Middle frontal gyrus (tissue), 1 donor: ENCODE data around the gene PERM1.
"Not testable (repeated sequence)": the region's sequence is repeated elsewhere in the genome, so short reads cannot be mapped to it uniquely, and the experiment has no call there.

Source experiments
- DNase-seq: peaks from one replicate; pipeline ENCODE4 v3.0.0-alpha.2; 2015; ENCODE audit warnings: low spot score; ENCODE audit errors: extremely low spot score

Gene PERM1, protein sequence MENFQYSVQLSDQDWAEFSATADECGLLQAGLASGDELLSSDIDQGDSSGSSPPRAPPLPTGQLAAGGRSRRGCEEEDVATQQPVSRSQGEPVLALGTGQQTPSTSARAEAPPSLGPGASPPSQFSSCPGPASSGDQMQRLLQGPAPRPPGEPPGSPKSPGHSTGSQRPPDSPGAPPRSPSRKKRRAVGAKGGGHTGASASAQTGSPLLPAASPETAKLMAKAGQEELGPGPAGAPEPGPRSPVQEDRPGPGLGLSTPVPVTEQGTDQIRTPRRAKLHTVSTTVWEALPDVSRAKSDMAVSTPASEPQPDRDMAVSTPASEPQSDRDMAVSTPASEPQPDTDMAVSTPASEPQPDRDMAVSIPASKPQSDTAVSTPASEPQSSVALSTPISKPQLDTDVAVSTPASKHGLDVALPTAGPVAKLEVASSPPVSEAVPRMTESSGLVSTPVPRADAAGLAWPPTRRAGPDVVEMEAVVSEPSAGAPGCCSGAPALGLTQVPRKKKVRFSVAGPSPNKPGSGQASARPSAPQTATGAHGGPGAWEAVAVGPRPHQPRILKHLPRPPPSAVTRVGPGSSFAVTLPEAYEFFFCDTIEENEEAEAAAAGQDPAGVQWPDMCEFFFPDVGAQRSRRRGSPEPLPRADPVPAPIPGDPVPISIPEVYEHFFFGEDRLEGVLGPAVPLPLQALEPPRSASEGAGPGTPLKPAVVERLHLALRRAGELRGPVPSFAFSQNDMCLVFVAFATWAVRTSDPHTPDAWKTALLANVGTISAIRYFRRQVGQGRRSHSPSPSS

GRCh38 chr1:981955-982558 lies at the start of gene PERM1:
TSS of gene PERM1 (minus strand) at chr1:982093. CDS start at chr1:981029, 1,064 bp downstream.
- DNase-seq, result no peak

DNA sequence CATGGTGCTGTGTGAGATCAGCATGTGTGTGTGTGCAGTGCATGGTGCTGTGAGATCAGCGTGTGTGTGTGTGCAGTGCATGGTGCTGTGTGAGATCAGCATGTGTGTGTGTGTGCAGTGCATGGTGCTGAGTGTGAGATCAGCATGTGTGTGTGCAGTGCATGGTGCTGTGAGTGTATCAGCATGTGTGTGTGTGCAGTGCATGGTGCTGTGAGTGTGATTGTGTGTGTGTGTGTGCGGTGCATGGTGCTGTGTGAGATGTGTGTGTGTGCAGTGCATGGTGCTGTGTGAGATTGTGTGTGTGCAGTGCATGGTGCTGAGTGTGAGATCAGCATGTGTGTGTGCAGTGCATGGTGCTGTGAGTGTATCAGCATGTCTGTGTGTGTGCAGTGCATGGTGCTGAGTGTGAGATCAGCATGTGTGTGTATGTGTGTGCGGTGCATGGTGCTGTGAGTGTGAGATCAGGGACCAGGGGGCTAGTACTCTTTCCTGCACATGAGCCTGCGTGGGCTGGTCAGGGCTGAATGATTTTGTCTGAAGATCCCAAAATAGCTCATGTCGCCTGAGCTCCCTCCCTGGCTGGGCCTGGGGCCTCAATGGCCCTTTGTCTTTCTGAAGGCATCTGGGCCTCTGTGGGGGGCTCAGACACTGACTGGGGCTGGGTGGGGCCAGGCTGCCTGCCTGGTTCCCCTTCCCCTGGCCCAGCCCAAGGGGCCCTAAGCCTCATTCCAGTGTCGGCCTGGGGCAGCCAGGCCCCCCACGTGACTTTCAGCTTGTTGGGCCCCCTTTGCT lies 49.2 kb upstream of the PERM1 start:
- DNase-seq, result not testable (repeated sequence)

DNA sequence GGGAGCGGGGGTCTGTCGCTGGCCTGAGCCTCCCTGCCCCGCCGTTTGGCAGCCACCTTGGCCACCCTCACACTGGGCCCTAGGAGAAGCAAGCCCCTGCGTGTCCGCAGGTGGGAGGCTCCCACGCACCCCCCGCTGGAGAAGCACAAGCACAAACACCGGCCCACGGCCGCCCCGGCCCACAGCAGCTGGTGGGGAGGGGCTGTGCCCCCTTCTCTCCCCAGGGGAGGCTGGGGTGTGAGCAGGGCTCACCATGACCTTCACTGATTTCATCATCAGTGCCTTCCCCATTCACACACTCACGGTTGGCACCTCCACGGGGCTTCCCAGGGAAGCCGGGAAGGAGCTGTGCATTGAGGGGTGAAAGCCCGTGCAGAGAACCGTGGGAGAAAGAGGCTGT lies 45.9 kb upstream of the PERM1 start:
- DNase-seq, result no peak

- DNase-seq, result no peak
These were observed 44.9 kb upstream of the PERM1 start for GRCh38 chr1:1026599-1027413.

- no peak for DNase-seq
These were observed 43.8 kb upstream of the PERM1 start for GRCh38 chr1:1025730-1026129.

- DNase-seq, result no peak
These were observed 43.1 kb upstream of the PERM1 start for GRCh38 chr1:1024771-1025699.

GRCh38 chr1:1024149-1024770 lies 42.4 kb upstream of the PERM1 start:
- no peak for DNase-seq

DNA sequence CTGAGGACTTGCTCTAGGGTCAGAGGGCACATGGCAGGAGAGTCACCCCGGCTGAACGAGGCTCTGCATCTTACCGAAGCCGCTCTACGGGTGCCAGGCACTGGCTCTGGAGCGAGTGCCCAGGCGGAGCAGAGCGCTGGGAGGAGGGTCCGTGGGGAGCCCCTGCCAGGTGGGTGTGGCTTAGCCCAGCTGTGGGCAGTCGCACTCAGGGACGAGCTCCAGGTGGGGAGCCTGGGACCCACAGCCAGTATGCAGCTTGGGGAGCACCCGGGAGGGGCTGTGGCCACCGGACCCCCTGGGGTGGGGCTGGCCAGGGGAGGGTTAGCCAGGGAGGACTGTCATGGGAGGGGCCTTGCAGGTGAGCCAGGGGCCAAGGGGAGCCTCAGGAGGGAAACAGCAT lies 41.8 kb upstream of the PERM1 start:
- DNase-seq, result no peak

DNA sequence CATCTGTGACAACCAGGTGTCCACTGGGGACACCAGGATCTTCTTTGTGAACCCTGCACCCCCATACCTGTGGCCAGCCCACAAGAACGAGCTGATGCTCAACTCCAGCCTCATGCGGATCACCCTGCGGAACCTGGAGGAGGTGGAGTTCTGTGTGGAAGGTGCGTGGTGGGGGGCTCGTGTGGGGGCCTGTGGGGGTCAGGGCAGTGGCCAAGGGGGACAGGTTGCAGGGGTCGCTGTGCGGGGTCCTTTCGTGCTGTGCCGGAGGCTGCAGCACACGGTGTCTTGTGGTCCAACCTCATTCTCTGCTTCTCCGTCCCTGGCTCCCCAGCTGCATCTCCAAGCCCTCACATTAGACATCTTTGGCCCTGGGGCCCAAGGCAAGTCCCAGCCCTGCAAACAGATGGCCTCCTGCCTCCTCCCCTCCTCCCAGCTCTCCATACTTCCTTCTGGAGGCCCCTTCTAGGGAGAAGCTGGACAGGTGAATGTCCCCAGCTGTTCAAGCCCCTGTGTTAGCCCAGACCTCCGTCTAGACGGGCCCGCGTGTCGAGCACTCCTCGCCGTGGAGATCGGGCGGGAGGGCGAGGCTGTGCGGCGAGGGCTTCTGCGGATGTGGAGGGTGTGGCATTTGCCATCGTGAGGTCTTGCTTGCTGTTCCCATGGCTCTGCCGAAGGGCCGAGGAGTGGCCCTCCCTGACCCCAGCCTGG lies 40.6 kb upstream of the PERM1 start:
- DNase-seq, result no peak

- no peak for DNase-seq
These were observed 40.0 kb upstream of the PERM1 start for GRCh38 chr1:1021920-1022259.

DNA sequence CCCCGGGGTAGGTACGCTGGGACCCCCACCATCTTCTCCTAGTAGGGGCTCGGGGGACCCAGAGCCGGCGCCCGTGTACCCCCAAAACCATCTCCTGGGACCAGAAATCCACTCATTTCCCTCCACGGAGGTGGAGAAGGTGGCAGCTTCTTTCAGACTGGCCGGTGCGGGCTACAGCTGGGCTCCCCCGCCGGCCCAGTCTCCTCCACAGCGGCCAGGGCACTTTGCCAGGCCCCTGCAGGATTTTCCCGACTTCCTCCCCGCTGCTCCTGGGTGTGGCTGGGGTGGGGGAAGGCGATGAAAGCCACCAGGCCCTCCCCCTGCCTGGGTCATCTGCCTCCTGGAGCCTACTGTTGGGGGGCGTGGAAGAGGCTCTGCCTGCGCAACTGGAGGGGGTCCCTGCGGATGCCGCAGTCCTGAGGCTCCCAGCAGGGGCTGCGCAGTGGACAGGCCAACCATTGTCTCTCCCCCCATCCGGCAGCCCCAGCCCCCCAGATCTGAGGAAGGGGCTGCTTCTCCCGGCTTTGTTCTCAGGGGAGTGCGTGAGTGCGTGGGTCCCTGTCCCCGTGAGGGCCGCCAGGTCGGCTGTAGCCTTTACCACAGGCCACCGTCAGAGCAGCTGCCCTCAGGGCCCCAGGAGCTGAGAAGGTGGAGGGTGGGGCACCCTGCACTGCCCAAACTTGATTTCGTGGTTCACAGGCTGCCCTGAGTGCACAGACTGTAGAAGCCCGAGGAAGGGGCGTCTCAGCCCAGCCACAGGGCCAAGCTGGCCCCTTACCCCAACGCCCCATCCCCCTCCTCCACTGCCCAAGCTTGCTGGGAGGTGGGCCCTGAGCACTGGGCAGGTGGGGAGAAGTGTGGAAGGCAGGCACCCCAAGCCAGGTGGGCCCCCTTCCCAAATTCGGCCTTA lies 39.4 kb upstream of the PERM1 start:
- no peak for DNase-seq

DNA sequence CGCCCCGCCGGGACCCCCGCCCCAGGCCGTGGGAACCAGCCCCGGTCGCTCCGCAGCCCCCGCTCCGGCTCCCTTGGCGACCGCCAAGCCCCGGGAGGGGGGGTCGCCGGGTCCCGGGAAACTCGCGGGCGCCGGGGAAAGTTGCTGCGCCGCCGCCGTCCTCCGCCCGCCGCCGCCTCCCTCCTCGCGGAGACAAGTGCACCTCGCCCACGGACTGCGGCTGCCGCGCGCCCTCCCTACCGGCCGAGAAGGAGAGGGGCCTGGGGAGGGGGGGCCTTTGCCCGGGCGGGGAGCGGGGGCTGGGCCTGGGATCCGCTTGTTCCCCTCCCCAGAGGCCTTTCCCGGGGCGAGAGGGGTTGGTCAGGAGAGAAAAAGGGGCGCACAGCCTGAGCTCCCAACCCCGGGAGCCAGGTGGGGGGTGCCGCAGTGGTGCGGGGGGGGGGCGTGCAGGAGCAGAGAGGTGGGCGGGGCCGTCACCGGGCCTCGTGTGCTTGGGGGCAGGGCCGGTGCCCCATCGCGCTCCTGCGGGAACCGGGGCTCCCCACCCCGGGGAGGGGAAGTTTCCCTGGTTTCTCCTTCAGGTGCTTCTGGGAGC lies 38.6 kb upstream of the PERM1 start:
- no peak for DNase-seq

DNA sequence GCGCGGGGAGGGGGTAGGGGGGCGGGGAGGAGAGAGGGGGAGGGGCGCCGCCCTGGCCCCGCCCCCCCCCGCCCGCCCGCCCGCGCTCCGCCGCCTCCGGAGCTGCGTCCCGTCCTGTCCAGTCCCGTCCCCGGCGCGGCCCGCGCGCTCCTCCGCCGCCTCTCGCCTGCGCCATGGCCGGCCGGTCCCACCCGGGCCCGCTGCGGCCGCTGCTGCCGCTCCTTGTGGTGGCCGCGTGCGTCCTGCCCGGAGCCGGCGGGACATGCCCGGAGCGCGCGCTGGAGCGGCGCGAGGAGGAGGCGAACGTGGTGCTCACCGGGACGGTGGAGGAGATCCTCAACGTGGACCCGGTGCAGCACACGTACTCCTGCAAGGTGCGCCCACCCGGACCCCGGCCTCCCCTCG lies 38.1 kb upstream of the PERM1 start, which contains the start of gene AGRN:
Gene AGRN (plus strand): TSS at position 121 of the 405 bp plus-strand sequence. CDS start 53 bp downstream, at position 174.
- no peak for DNase-seq

GRCh38 chr1:1019122-1019999 lies 37.5 kb upstream of the PERM1 start:
- DNase-seq, result peak; percentile 70

DNA sequence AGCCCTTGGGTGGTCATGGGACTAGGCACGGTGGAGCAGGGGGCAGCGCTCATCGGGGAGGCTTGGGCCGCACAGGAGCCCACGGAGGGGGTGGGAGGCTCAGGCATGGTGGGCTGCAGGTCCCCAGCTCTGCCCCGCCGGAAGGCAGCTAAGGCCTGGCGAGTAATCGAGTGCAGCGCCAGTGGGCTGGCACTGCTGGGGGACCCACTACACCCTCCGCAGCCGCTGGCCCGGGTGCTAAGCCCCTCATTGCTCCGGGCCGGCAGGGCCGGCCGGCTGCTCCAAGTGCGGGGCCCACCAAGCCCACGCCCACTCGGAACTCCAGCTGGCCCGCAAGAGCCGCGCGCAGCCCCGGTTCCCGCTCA lies 36.4 kb upstream of the PERM1 start:
- DNase-seq, result not testable (repeated sequence)
